ENCODE measurements around the gene TMED7.

DNA sequence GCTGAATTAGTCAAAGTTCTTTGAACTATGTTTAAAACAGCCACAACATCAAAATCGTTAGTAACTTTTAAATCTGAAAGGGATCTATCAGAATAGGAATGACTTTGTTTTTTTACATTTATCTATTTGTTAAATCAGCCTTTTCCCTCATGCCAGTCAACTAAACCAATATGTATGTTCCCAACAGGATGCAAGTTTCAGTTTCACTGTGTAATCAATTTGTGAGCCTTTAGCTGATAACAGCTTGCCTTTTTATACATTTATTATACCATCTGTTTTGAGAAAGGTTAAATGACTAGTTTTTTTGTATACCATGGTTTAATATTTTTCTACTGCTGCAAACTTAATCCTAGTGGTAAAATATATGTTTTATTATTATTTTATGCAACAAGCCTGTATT is 8.9 kb downstream of the TMED7 start:
- TF ChIP-seq EP300 (IDR thresholded peaks at IDR 0.05) = no peak
- TF ChIP-seq, protein P1, sequence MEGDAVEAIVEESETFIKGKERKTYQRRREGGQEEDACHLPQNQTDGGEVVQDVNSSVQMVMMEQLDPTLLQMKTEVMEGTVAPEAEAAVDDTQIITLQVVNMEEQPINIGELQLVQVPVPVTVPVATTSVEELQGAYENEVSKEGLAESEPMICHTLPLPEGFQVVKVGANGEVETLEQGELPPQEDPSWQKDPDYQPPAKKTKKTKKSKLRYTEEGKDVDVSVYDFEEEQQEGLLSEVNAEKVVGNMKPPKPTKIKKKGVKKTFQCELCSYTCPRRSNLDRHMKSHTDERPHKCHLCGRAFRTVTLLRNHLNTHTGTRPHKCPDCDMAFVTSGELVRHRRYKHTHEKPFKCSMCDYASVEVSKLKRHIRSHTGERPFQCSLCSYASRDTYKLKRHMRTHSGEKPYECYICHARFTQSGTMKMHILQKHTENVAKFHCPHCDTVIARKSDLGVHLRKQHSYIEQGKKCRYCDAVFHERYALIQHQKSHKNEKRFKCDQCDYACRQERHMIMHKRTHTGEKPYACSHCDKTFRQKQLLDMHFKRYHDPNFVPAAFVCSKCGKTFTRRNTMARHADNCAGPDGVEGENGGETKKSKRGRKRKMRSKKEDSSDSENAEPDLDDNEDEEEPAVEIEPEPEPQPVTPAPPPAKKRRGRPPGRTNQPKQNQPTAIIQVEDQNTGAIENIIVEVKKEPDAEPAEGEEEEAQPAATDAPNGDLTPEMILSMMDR (IDR thresholded peaks at IDR 0.05) = no peak

Data from gastroesophageal sphincter (tissue), 3 donors.